IPS DF 6.9 (cell line): ENCODE data around the gene ZCCHC2.
A peak's percentile ranks its signal among the peaks of the same experiment; 100 is the strongest.

Experiments
- DNase-seq: peaks from one replicate; pipeline ENCODE4 v3.0.0-alpha.2; 2013; ENCODE audit warnings: low read depth, low spot score
- H3K27ac ChIP-seq: one replicate; pipeline ENCODE4 v1.5.1; 2013; ENCODE audit warnings: low read length, control low read depth
- H3K27me3 ChIP-seq: 2 replicates; pipeline ENCODE4 v1.6.1; 2013; ENCODE audit warnings: mild to moderate bottlenecking, low read length; ENCODE audit not compliant: control insufficient read depth, insufficient read depth
- H3K36me3 ChIP-seq: 2 replicates; pipeline ENCODE4 v1.6.1; 2013; ENCODE audit warnings: low read length; ENCODE audit not compliant: control insufficient read depth, insufficient read depth
- H3K4me1 ChIP-seq: 2 replicates; pipeline ENCODE4 v1.6.1; 2013; ENCODE audit warnings: low read length; ENCODE audit not compliant: control insufficient read depth, insufficient read depth
- H3K4me3 ChIP-seq: 2 replicates; pipeline ENCODE4 v1.5.1; 2013; ENCODE audit warnings: mild to moderate bottlenecking, low read length
- H3K9me3 ChIP-seq: 2 replicates; pipeline ENCODE4 v1.6.1; 2013; ENCODE audit warnings: low read length, inconsistent platforms; ENCODE audit not compliant: control insufficient read depth, insufficient read depth
- WGBS: extraction: QIAGEN DNeasy Blood & Tissue Kit; methylation state at CpG from one replicate; pipeline ENCODE4 v1.1.7; 2013; ENCODE audit warnings: mixed read lengths, missing lambda C conversion rate; ENCODE audit not compliant: insufficient read length, insufficient coverage; 5-methylcytosine and 5-hydroxymethylcytosine counted together

ZCCHC2 gene

DNA sequence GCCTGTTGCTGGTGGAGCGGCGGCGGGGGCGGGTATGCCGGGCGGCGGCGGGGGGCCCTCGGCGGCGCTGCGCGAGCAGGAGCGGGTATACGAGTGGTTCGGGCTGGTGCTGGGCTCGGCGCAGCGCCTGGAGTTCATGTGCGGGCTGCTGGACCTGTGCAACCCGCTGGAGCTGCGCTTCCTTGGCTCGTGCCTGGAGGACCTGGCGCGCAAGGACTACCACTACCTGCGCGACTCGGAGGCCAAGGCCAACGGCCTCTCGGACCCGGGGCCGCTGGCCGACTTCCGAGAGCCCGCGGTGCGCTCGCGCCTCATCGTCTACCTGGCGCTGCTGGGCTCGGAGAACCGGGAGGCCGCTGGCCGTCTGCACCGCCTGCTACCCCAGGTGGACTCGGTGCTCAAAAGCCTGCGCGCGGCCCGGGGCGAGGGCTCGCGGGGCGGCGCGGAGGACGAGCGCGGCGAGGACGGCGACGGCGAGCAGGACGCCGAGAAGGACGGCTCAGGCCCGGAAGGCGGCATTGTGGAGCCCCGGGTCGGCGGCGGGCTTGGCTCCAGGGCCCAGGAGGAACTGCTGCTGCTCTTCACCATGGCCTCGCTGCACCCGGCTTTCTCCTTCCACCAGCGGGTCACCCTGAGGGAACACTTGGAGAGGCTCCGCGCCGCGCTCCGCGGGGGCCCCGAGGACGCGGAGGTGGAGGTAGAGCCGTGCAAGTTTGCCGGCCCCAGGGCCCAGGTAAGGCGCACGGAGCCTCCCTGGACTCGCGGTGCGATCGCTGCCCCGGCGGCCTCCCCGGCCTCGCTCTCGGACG lies 1.0 kb downstream of the ZCCHC2 start:
- H3K4me1 ChIP-seq = peaks cover 3% of the 10 kb centered on the region; the same call in 1 of the 2 replicates
- H3K27me3 ChIP-seq = peaks cover 5% of the 10 kb centered on the region; the same call in 1 of the 2 replicates
- no peaks in the 10 kb centered on the region for H3K9me3 ChIP-seq
- no peak overlapping the region for H3K27ac ChIP-seq
- DNase-seq = no peak
- peak overlapping the region; percentile 75 for H3K4me3 ChIP-seq
- H3K36me3 ChIP-seq = no peaks in the 10 kb centered on the region
- WGBS = no CpG with 5 or more reads among the region's 100 CpGs

DNA sequence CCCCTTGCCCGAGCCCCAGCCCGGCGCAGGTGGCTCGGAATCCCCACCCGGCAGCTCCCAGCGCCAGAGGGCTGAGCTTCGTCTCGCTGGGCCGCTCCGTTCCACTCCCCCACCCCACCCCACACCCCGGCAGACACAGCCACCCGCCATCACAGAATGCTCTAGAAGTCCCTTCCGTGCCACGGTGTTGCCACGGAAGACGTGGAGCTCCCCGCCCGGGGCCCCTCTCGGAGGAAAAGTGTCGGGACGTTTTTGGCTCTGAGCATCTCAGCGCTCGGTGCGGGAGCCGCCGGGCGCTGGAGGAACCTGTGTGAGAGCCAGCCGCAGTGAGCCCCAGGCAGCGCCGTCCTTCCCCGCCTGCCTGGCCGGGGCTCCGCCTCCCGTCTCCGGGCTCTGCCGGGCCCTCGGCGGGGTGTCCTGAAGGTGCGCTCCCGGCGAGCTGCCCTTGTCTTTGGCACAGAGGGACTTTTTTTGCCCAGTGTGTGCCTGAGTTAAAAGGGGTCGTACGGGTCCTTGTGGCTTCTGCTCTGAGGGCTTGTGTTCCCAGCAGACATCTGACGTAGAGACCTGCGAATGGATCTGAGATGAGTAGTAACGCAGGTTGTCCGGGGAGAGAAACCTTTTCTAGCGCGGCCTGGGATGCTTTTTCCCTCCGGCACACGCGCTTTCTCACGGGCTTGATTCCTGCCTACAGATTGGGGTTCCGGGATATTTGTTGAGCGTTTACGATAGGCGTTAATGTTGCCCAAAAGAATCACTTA lies 1.8 kb downstream of the ZCCHC2 start:
- peaks cover 5% of the 10 kb centered on the region; the same call in 1 of the 2 replicates for H3K27me3 ChIP-seq
- peak overlapping the region; percentile 75 for H3K4me3 ChIP-seq
- peaks cover 3% of the 10 kb centered on the region; the same call in 1 of the 2 replicates for H3K4me1 ChIP-seq
- H3K9me3 ChIP-seq = no peaks in the 10 kb centered on the region
- no peaks in the 10 kb centered on the region for H3K36me3 ChIP-seq
- no CpG with 5 or more reads among the region's 57 CpGs for WGBS
- no peak overlapping the region for H3K27ac ChIP-seq
- DNase-seq = no peak

DNA sequence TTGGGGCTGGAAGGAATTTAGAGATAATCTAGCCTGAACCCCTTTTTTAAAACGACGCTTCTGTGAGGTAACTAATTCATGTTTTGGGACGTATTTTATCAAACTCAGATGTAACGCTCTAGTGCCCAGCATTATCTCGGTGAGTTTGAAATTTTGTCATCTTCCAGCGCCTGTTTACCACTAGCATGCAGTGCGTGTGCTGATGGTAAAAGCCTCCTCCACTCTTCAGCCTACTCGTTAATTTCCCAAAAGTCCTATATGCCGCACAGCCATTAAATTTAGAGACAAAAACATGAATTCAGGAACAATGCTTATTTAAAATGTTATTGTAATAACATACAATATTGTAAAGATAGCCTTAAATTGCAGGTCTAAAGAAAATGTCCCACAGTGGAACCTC lies 2.8 kb downstream of the ZCCHC2 start:
- Histone ChIP-seq H3K4me1 (peaks cover 3% of the 10 kb centered on the region; the same call in 1 of the 2 replicates), H3K27ac (no peak overlapping the region), H3K36me3 (no peaks in the 10 kb centered on the region), H3K9me3 (no peaks in the 10 kb centered on the region), H3K27me3 (peaks cover 5% of the 10 kb centered on the region; the same call in 1 of the 2 replicates), H3K4me3 (no peak overlapping the region)
- DNase-seq = no peak
- WGBS = no CpG with 5 or more reads among the region's 9 CpGs

DNA sequence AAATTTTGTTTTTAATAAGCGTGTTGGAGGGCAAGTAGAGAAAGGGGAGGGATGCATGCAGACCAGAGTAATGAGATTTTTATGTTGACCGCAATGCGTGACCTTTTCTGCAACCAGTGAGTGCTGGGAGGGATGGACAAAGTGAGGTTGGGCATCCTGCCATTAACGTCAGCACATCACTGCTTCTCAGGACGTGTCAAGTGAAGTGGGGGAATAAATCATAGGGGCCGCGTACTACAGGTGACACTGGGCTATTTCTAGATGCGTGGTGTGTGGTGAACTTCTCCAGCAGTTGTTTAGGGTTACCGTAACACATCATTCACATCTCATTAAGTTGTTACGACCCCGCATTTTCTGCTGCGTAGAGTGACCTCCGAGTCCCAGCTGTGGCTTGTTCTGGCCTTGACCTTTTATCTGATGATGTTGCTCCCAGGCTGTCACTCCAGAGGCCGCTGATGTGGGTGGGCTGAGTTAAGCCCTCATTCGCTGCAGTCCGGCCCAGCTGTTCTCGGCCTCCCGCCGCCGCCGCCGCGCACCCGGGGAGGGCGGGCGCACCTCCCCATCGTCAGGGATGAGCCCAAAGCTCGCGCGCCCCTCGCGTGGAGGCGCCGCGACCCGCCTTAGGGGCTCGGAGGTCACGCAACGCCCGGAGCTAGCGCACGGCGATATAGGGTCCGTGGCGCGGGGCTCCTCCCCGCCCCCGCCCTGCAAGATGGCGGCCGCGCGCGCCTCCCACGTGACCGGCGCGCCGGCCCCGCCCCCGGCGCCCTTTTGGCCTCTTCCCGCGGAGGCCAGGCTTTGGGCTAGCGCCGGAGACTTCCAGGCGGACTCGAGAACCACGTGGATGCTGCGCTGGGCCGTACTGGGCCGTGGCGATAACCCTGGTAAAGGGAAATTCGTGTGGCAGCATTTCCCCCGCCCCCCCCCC lies 3.5 kb downstream of the ZCCHC2 start:
- H3K9me3 ChIP-seq = no peaks in the 10 kb centered on the region
- no peaks in the 10 kb centered on the region for H3K36me3 ChIP-seq
- H3K27me3 ChIP-seq = peaks cover 5% of the 10 kb centered on the region; the same call in 1 of the 2 replicates
- no peak overlapping the region for H3K27ac ChIP-seq
- H3K4me3 ChIP-seq = peak overlapping the region; percentile 99
- peaks cover 3% of the 10 kb centered on the region; the same call in 1 of the 2 replicates for H3K4me1 ChIP-seq
- no CpG with 5 or more reads among the region's 74 CpGs for WGBS
- no peak for DNase-seq

DNA sequence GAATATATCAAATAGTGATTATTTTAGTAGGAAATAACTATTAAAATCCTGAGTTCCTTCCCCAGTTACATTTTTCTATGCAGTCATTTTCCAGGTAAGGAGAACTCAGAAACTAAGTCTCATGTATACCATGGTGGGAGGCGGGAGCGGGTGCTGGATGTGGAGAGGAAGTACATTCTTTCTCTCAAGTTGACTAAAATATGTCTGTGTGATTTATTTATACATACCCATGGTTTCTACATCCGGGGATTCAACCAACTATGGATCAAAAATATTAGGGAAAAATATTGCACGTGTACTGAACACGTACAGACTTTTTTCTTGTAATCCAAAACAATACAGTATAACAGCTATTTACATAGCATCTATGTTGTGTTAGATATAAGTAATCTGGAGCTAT lies 6.8 kb downstream of the ZCCHC2 start:
- Histone ChIP-seq H3K4me1 (peaks cover 2% of the 10 kb centered on the region; the same call in 1 of the 2 replicates), H3K27ac (no peak overlapping the region), H3K27me3 (peaks cover 3% of the 10 kb centered on the region; the same call in 1 of the 2 replicates), H3K4me3 (no peak overlapping the region), H3K36me3 (no peaks in the 10 kb centered on the region), H3K9me3 (no peaks in the 10 kb centered on the region)
- DNase-seq = no peak
- WGBS = no CpG with 5 or more reads among the region's 5 CpGs

DNA sequence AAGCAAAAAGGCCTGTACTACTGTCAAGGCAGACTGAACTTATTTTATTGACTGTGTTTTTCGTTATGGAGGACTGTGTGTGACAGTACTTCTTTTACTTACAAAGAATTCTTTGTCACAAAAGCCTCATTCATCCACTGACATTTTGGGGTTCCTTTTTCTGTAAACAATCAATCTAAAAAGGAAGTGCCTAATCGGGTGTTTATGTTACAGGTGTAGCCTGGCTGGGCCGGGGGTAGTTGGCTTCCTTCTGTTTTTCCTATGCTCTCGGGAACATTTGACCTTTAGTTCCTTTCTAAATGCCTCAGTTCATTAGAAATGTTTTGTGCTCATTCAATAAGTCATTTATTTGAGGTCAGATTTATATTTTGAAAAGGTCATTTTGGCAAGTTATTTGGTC lies 8.3 kb downstream of the ZCCHC2 start:
- H3K36me3 ChIP-seq = no peaks in the 10 kb centered on the region
- H3K4me3 ChIP-seq = no peak overlapping the region
- no peaks in the 10 kb centered on the region for H3K27me3 ChIP-seq
- peaks cover 2% of the 10 kb centered on the region; the same call in 1 of the 2 replicates for H3K4me1 ChIP-seq
- no peaks in the 10 kb centered on the region for H3K9me3 ChIP-seq
- H3K27ac ChIP-seq = no peak overlapping the region
- DNase-seq = no peak
- WGBS = no CpG with 5 or more reads among the region's 4 CpGs

DNA sequence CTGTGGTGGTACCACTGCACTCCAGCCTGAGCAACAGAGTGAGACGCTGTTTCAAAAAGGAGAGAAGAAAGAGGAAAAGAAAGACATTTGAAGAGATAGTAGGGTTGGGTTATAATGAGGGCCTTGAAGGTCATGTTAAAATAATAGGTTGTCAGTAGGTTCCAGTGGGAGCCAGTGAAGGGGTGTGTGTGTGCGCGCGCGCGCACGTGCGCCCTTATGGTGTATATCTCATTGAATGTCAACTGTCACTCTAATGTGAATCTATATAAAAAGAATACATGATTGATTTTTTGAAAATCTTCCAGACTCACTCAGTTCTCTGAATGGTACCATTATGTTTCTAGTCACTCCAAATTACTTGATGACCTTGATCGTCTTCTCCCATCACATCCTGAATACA lies 9.1 kb downstream of the ZCCHC2 start:
- H3K27ac ChIP-seq = no peak overlapping the region
- H3K4me1 ChIP-seq = no peaks in the 10 kb centered on the region
- H3K36me3 ChIP-seq = no peaks in the 10 kb centered on the region
- no CpG with 5 or more reads among the region's 9 CpGs for WGBS
- H3K4me3 ChIP-seq = no peak overlapping the region
- DNase-seq = no peak
- no peaks in the 10 kb centered on the region for H3K9me3 ChIP-seq
- no peaks in the 10 kb centered on the region for H3K27me3 ChIP-seq

DNA sequence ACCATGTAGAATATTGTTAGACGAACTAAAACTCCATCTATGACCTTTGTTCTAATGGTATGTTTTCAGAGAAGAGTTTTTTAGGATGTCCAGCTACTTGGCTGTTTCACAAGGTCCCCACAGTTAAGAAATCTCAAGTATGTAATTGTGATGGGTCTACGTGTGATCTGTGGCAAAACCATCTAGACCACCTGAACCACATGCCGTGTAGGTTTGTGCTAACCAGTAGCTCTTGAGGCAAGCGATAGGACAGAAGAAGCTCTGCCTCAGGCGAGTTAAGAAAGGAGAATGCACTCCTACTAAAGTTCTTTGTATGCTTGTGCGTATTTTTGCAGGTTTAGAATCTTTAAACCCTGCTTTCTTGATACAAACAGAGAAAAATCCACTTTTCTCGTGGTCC lies 13.2 kb downstream of the ZCCHC2 start:
- no CpG with 5 or more reads among the region's 7 CpGs for WGBS
- H3K4me1 ChIP-seq = no peaks in the 10 kb centered on the region

DNA sequence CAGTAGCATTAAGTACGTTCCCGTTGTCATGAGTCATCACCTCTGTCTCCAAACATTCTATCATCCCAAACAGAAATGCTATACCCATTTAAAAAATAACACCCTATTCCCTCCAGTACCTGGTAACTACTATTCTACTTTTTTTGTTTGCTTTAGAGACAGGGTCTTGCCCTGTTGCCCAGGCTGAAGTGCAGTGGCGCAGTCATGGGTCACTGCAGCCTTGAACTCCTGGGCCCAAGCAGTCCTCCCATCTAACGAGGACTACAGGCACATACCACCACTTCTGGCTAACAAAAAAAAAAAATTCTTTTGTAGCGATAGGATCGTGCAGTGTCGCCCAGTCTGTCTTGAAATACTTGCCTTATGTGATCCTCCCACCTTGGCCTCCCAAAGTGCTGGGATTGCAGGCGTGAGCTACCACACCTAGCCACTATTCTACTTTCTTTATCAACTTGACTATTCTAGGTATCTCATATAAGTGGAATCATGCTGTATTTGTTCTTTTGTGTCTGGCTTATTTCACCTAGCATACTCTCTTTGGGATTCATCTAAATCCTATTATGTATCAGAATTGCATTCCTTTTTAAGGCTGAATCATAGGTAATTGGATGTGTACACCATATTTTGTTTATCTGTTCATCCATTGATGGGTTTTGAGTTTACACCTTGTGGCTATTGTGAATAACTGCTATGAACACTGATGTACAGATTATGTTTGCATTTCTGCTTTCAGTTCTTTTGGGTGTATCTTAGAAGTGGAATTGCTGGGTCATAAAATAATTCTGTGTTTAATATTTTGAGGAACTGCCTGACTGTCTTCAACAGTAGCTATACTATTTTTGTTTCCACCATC lies 14.4 kb downstream of the ZCCHC2 start:
- H3K27me3 ChIP-seq = no peaks in the 10 kb centered on the region
- no peak for DNase-seq
- H3K4me1 ChIP-seq = no peaks in the 10 kb centered on the region
- H3K27ac ChIP-seq = no peak overlapping the region
- WGBS = no CpG with 5 or more reads among the region's 8 CpGs
- H3K36me3 ChIP-seq = no peaks in the 10 kb centered on the region
- H3K4me3 ChIP-seq = no peak overlapping the region
- H3K9me3 ChIP-seq = no peaks in the 10 kb centered on the region

More for the DNA sequence above, 13.2 kb downstream of the ZCCHC2 start:
- no peak for DNase-seq
- Histone ChIP-seq H3K9me3 (no peaks in the 10 kb centered on the region), H3K4me3 (no peak overlapping the region), H3K27me3 (no peaks in the 10 kb centered on the region), H3K36me3 (no peaks in the 10 kb centered on the region), H3K27ac (no peak overlapping the region)
